Measurements from ENCODE around the gene GOLPH3. TPM values are rescaled to one million over a fixed set of nuclear protein-coding genes. Genes with fewer than 3 reads are reported as not detected.
"Not testable (repeated sequence)": the region's sequence is repeated elsewhere in the genome, so short reads cannot be mapped to it uniquely, and the experiment has no call there.

GOLPH3 gene
- total RNA-seq, 1 experiment from 2014 or later, result 46.2 TPM

- POLR2A ChIA-PET (ENCODE audit: unreplicated experiment), result interaction anchor here (0.7 kb wide), 1 partner anchor 215 kb away, joined by 6 read pairs; no protein-coding TSS in a partner anchor
These were observed 95.3 kb downstream of the GOLPH3 start for GRCh38 chr5:32078855-32079254.

GRCh38 chr5:32076699-32077695 is 97.1 kb downstream of the GOLPH3 start:
- no TSS peak for BruUV-seq (replicated peaks)

More at GRCh38 chr5:32078855-32079254, 95.3 kb downstream of the GOLPH3 start:
- not testable (repeated sequence) for H3K36me3 ChIP-seq (ENCODE audit: low read depth, low read length); H3K27me3 ChIP-seq (ENCODE audit: low read length); BruUV-seq (replicated peaks); H3K9ac ChIP-seq (ENCODE audit: low read length); H3F3A ChIP-seq (ENCODE audit: low read length, unreplicated experiment); H3K79me2 ChIP-seq (ENCODE audit: low read length); H4K20me1 ChIP-seq (ENCODE audit: low read length); H3K4me3 ChIP-seq (ENCODE audit: low read length); H3K4me1 ChIP-seq (ENCODE audit: insufficient read depth, low read length); DNase-seq; H3K9me3 ChIP-seq (ENCODE audit: low read length); H3K27ac ChIP-seq (ENCODE audit: low read length); H3K4me2 ChIP-seq (ENCODE audit: low read length); ATAC-seq; H3K9me2 ChIP-seq (replicated peaks; ENCODE audit: low read length); H2AFZ ChIP-seq (ENCODE audit: low read length)
- intact Hi-C loops (cut with micrococcal nuclease), result loop anchor here (5.0 kb wide), 1 partner anchor 497 kb away; no protein-coding TSS in a partner anchor
- CTCF ChIA-PET, result interaction anchor here (0.6 kb wide), 1 partner anchor 390 kb away, joined by 9 read pairs; no protein-coding TSS in a partner anchor

More at GRCh38 chr5:32076699-32077695, 97.1 kb downstream of the GOLPH3 start:
- CTCF ChIA-PET, result interaction anchor here (0.6 to 1.1 kb wide), 9 partner anchors 16 to 268 kb away, joined by 3 to 13 read pairs (median 5); no protein-coding TSS in a partner anchor
- peaks cover 2% of the 10 kb centered on the region for H3K4me1 ChIP-seq (ENCODE audit: insufficient read depth, low read length)
- no peaks in the 10 kb centered on the region for H3K9me2 ChIP-seq (replicated peaks; ENCODE audit: low read length)
- DNase-seq (peak; percentile 80), ATAC-seq (peak; percentile 50)
- no peak overlapping the region for H3K4me3 ChIP-seq (ENCODE audit: low read length)
- H3F3A ChIP-seq (ENCODE audit: low read length, unreplicated experiment), result no peaks in the 10 kb centered on the region
- intact Hi-C loops (cut with micrococcal nuclease), result loop anchor here (1.0 to 5.0 kb wide), 4 partner anchors 148 to 495 kb away; no protein-coding TSS in a partner anchor
- H3K27me3 ChIP-seq (ENCODE audit: low read length), result no peaks in the 10 kb centered on the region
- no peaks in the 10 kb centered on the region for H3K36me3 ChIP-seq (ENCODE audit: low read depth, low read length)
- no peaks in the 10 kb centered on the region for H3K9me3 ChIP-seq (ENCODE audit: low read length)
- no peak overlapping the region for H3K4me2 ChIP-seq (ENCODE audit: low read length)
- H4K20me1 ChIP-seq (ENCODE audit: low read length), result no peaks in the 10 kb centered on the region
- TF ChIP-seq CTCF (conservative IDR thresholded peaks at IDR 0.05; ENCODE audit: low read depth, low read length), result peak; percentile 97
- no peak for TF ChIP-seq EZH2 (IDR thresholded peaks at IDR 0.05; ENCODE audit: low read length, unreplicated experiment)
- no peak for TF ChIP-seq EZH2phosphoT487 (IDR thresholded peaks at IDR 0.05; ENCODE audit: borderline replicate concordance, low read length)
- no peak overlapping the region for H2AFZ ChIP-seq (ENCODE audit: low read length)
- POLR2A ChIA-PET (ENCODE audit: unreplicated experiment), result no interaction called here
- no peaks in the 10 kb centered on the region for H3K79me2 ChIP-seq (ENCODE audit: low read length)
- H3K9ac ChIP-seq (ENCODE audit: low read length), result no peak overlapping the region
- H3K27ac ChIP-seq (ENCODE audit: low read length), result no peak overlapping the region

Other genes with a start within 250 kb of the GOLPH3 start
- 14.5 and 16.0 TPM in 2 replicates for gene MTMR12, start 138.6 kb upstream of the GOLPH3 start, total RNA-seq (2014; rRNA removed)

Measured in PC-3 (cell line).